ENCODE results near the gene LAMB3. TPM values are rescaled to one million over a fixed set of nuclear protein-coding genes. Genes with fewer than 3 reads are reported as not detected.

LAMB3 gene
- total and polyA plus RNA-seq, 10 of the 15 experiments (the other 5 are each of a cell fraction or from before 2014, with no cell fraction given) = 0.04 to 1.8 (median 0.10) TPM; not detected in 1

GRCh38 chr1:209622841-209623829, 29.1 kb downstream of the LAMB3 start (continued):
- no peak for TF ChIP-seq GABPA (IDR thresholded peaks at IDR 0.05; ENCODE audit: low read depth)

- BruUV-seq (replicated peaks) = no TSS peak
- CTCF ChIA-PET = interaction anchor here (1.4 to 13.9 kb wide), 2 partner anchors 16 to 44 kb away, joined by 10 to 211 read pairs; no protein-coding TSS in a partner anchor
- in situ Hi-C loops (cut with MboI) (loop anchor here (10.0 kb wide), 1 partner anchor 47 kb away; no protein-coding TSS in a partner anchor), intact Hi-C loops (cut with micrococcal nuclease; ENCODE audit: unreplicated experiment) (no loop called here)
- RAD21 ChIA-PET (ENCODE audit: unreplicated experiment) = no interaction called here
- ATAC-seq (no peak), DNase-seq (ENCODE audit: low read depth, low spot score) (no peak), FAIRE-seq (no peak)
- Histone ChIP-seq H3K27ac (ENCODE audit: control insufficient read depth, insufficient read depth) (no peak overlapping the region), H3K36me3 (ENCODE audit: control insufficient read depth in 2 of 2, insufficient read depth in 2 of 2, low read length in 1 of 2) (no peaks in the 10 kb centered on the region), H3K4me1 (ENCODE audit: control insufficient read depth, insufficient read depth, low read length) (no peaks in the 10 kb centered on the region), H4K20me1 (ENCODE audit: control insufficient read depth, insufficient read depth) (no peaks in the 10 kb centered on the region), H3K9ac (ENCODE audit: control insufficient read depth, insufficient read depth, low read length) (no peak overlapping the region), H3K4me3 (no peak overlapping the region), H3K4me2 (ENCODE audit: control insufficient read depth, insufficient read depth) (no peak overlapping the region), H3K9me3 (replicated peaks; ENCODE audit: control insufficient read depth, insufficient read depth, low read length) (no peaks in the 10 kb centered on the region), H2AFZ (ENCODE audit: control insufficient read depth, low read depth, low read length) (no peak overlapping the region), H3K79me2 (ENCODE audit: control insufficient read depth, insufficient read depth, low read length) (no peaks in the 10 kb centered on the region), H3K27me3 (replicated peaks in 1 of 2; ENCODE audit: control insufficient read depth in 2 of 2, insufficient read depth in 2 of 2, low read length in 1 of 2) (no peaks in the 10 kb centered on the region; a peak in 1 of 4 replicates)
- WGBS (ENCODE audit: insufficient coverage, insufficient replicate concordance, low lambda C conversion rate, missing lambda C conversion rate) = 45% methylated on average over 11 of the region's 11 CpGs
- POLR2A ChIA-PET = no interaction called here
- no peak for TF ChIP-seq ATF7 (IDR thresholded peaks at IDR 0.05; ENCODE audit: low read depth)
- TF ChIP-seq IRF5 (IDR thresholded peaks at IDR 0.05; ENCODE audit: borderline replicate concordance) = no peak
- TF ChIP-seq HDAC2 (IDR thresholded peaks at IDR 0.05) = no peak
- TF ChIP-seq RUNX3 (IDR thresholded peaks at IDR 0.05; ENCODE audit: low read length) = no peak
- TF ChIP-seq BCLAF1 (IDR thresholded peaks at IDR 0.05) = no peak
- SMC1A ChIA-PET (ENCODE audit: uncharacterized antibody, unreplicated experiment) = interaction anchor here (2.7 to 3.2 kb wide), 2 partner anchors 15 to 20 kb away, joined by 13 to 17 read pairs; no protein-coding TSS in a partner anchor
Measured at GRCh38 chr1:209621741-209622655, 30.2 kb downstream of the LAMB3 start.
